Activated naive CD4-positive, alpha-beta T cell treated with anti-CD3 and anti-CD28 coated beads, Interleukin-2, amount 50 U/mL, for 24 hours (primary cell): ENCODE measurements around the gene S1PR2.
A peak's percentile ranks its signal among the peaks of the same experiment; 100 is the strongest.
"Not testable (repeated sequence)": the region's sequence is repeated elsewhere in the genome, so short reads cannot be mapped to it uniquely, and the experiment has no call there.

Experiments used
- H3K27ac Mint-ChIP-seq: one replicate; pipeline ENCODE4 v1.8.0; 2021; ENCODE audit warnings: mild to moderate bottlenecking, mixed read lengths
- H3K27me3 Mint-ChIP-seq: one replicate; pipeline ENCODE4 v1.8.0; 2021; ENCODE audit warnings: mixed read lengths
- H3K36me3 Mint-ChIP-seq: one replicate; pipeline ENCODE4 v1.8.0; 2021; ENCODE audit warnings: mixed read lengths
- H3K4me1 Mint-ChIP-seq: one replicate; pipeline ENCODE4 v1.8.0; 2021; ENCODE audit warnings: mixed read lengths
- H3K4me3 Mint-ChIP-seq: one replicate; pipeline ENCODE4 v1.8.0; 2021; ENCODE audit warnings: mild to moderate bottlenecking, mixed read lengths
- H3K9me3 Mint-ChIP-seq: one replicate; pipeline ENCODE4 v1.8.0; 2021; ENCODE audit warnings: mixed read lengths

S1PR2 gene

GRCh38 chr19:10192922-10193321 is 38.2 kb downstream of the S1PR2 start:
- Mint-ChIP-seq H3K27me3 (no peaks in the 10 kb centered on the region), H3K36me3 (peaks cover 13% of the 10 kb centered on the region), H3K4me3 (peak overlapping the region; percentile 98), H3K9me3 (no peaks in the 10 kb centered on the region), H3K4me1 (peaks cover 40% of the 10 kb centered on the region), H3K27ac (no peak overlapping the region)

GRCh38 chr19:10191347-10191746 is 39.8 kb downstream of the S1PR2 start:
- Mint-ChIP-seq H3K4me1 (peaks cover 48% of the 10 kb centered on the region), H3K27ac (no peak overlapping the region), H3K27me3 (no peaks in the 10 kb centered on the region), H3K36me3 (peaks cover 13% of the 10 kb centered on the region), H3K9me3 (no peaks in the 10 kb centered on the region), H3K4me3 (peak overlapping the region; percentile 19)

- Mint-ChIP-seq H3K27ac (no peak overlapping the region), H3K27me3 (no peaks in the 10 kb centered on the region), H3K36me3 (peaks cover 13% of the 10 kb centered on the region), H3K9me3 (no peaks in the 10 kb centered on the region), H3K4me1 (peaks cover 49% of the 10 kb centered on the region), H3K4me3 (no peak overlapping the region)
Measured at GRCh38 chr19:10190026-10190425, 41.1 kb downstream of the S1PR2 start.

- Mint-ChIP-seq H3K9me3 (no peaks in the 10 kb centered on the region), H3K4me3 (no peak overlapping the region), H3K4me1 (peaks cover 49% of the 10 kb centered on the region), H3K27me3 (no peaks in the 10 kb centered on the region), H3K36me3 (peaks cover 13% of the 10 kb centered on the region), H3K27ac (peak overlapping the region; percentile 79)
Measured at GRCh38 chr19:10189616-10190015, 41.5 kb downstream of the S1PR2 start.

GRCh38 chr19:10187315-10187714 is 43.8 kb downstream of the S1PR2 start:
- Mint-ChIP-seq H3K4me3 (no peak overlapping the region), H3K27me3 (no peaks in the 10 kb centered on the region), H3K36me3 (peaks cover 6% of the 10 kb centered on the region), H3K9me3 (no peaks in the 10 kb centered on the region), H3K4me1 (peaks cover 44% of the 10 kb centered on the region), H3K27ac (no peak overlapping the region)

GRCh38 chr19:10184636-10185035 is 46.5 kb downstream of the S1PR2 start:
- Mint-ChIP-seq H3K27me3 (no peaks in the 10 kb centered on the region), H3K4me1 (peaks cover 35% of the 10 kb centered on the region)

GRCh38 chr19:10183926-10184325 is 47.2 kb downstream of the S1PR2 start:
- Mint-ChIP-seq H3K27ac (peak overlapping the region; percentile 46), H3K27me3 (no peaks in the 10 kb centered on the region), H3K4me3 (no peak overlapping the region), H3K4me1 (peaks cover 33% of the 10 kb centered on the region), H3K36me3 (peaks cover 3% of the 10 kb centered on the region), H3K9me3 (no peaks in the 10 kb centered on the region)

More at GRCh38 chr19:10184636-10185035, 46.5 kb downstream of the S1PR2 start:
- Mint-ChIP-seq H3K9me3 (no peaks in the 10 kb centered on the region), H3K4me3 (no peak overlapping the region), H3K36me3 (peaks cover 5% of the 10 kb centered on the region), H3K27ac (no peak overlapping the region)

GRCh38 chr19:10182847-10183246 is 48.3 kb downstream of the S1PR2 start:
- H3K27ac Mint-ChIP-seq, result no peak overlapping the region
- H3K9me3 Mint-ChIP-seq, result no peaks in the 10 kb centered on the region
- no peak overlapping the region for H3K4me3 Mint-ChIP-seq
- H3K27me3 Mint-ChIP-seq, result no peaks in the 10 kb centered on the region
- peaks cover 26% of the 10 kb centered on the region for H3K4me1 Mint-ChIP-seq
- H3K36me3 Mint-ChIP-seq, result peaks cover 3% of the 10 kb centered on the region

GRCh38 chr19:10182076-10182475 is 49.1 kb downstream of the S1PR2 start:
- Mint-ChIP-seq H3K36me3 (peaks cover 4% of the 10 kb centered on the region), H3K27ac (no peak overlapping the region), H3K27me3 (no peaks in the 10 kb centered on the region), H3K9me3 (no peaks in the 10 kb centered on the region), H3K4me3 (no peak overlapping the region), H3K4me1 (peaks cover 18% of the 10 kb centered on the region)

GRCh38 chr19:10180459-10180858 is 50.7 kb downstream of the S1PR2 start:
- Mint-ChIP-seq H3K4me1 (peaks cover 8% of the 10 kb centered on the region), H3K27me3 (no peaks in the 10 kb centered on the region), H3K27ac (no peak overlapping the region), H3K36me3 (peaks cover 14% of the 10 kb centered on the region), H3K4me3 (no peak overlapping the region), H3K9me3 (no peaks in the 10 kb centered on the region)

GRCh38 chr19:10180024-10180423 is 51.1 kb downstream of the S1PR2 start:
- H3K27me3 Mint-ChIP-seq, H3K4me1 Mint-ChIP-seq, H3K27ac Mint-ChIP-seq, H3K4me3 Mint-ChIP-seq, H3K9me3 Mint-ChIP-seq: not testable (repeated sequence)
- peaks cover 16% of the 10 kb centered on the region for H3K36me3 Mint-ChIP-seq

- Mint-ChIP-seq H3K4me3 (no peak overlapping the region), H3K27ac (no peak overlapping the region), H3K27me3 (no peaks in the 10 kb centered on the region), H3K9me3 (no peaks in the 10 kb centered on the region), H3K36me3 (peaks cover 17% of the 10 kb centered on the region), H3K4me1 (peaks cover 5% of the 10 kb centered on the region)
Measured at GRCh38 chr19:10173527-10173926, 57.6 kb downstream of the S1PR2 start.
